Left kidney (tissue), 2 donors: ENCODE measurements around the gene MYO5A. TPM values are rescaled to one million over a fixed set of nuclear protein-coding genes. Genes with fewer than 3 reads are reported as not detected.
A peak's percentile ranks its signal among the peaks of the same experiment; 100 is the strongest.
"Not testable (repeated sequence)": the region's sequence is repeated elsewhere in the genome, so short reads cannot be mapped to it uniquely, and the experiment has no call there.

Experiments used
- DNase-seq: peaks from one replicate; pipeline ENCODE4 v3.0.0-alpha.2; 2013
- polyA plus RNA-seq: library from polyadenylated mRNA; unstranded; fragments of 120-200 nt; gene quantifications from one replicate; pipeline ENCODE4 v1.2.1, GENCODE V29; 2013; ENCODE audit not compliant: insufficient read length

MYO5A gene
- polyA plus RNA-seq, 1 donor, result 9.2 TPM

DNA sequence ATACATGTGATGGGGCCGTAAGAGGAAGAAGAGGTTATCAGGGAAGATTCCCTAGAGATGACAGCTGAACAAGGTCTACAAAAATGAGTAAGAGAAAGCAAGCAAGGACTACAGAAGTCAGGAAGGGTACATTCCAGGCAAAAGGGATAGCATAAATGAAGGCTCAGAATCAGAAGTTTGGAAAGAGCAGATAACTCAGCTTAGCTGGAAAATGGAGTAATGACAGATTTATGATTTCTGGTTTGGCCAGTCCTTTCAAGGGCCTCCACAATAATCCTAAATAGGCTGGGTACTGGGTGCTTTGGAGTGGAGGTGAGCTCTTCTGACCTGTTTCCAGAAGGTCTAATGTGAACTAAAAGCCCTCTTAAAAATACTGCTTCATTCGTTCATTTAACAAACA, 110.7 kb downstream of the MYO5A start:
- no peak for DNase-seq

DNA sequence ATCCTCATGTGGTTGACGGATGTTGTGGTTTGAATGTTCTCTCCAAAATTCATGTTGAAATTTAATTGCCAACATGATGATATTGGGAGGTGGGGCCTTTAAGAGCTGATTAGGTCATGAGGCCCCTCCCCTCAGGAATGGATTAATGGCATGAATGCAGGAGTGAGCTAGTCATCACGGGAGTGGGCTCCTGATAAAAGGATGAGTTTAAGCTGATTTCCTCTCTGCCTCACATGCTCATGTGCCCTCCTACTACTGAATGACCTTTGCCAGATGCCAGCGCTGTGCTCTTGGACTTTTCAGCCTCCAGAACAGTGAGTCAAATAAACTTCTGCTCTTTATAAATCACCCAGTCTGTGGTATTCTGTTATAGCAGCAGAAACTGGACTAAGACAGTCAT, 111.2 kb downstream of the MYO5A start:
- no peak for DNase-seq

DNA sequence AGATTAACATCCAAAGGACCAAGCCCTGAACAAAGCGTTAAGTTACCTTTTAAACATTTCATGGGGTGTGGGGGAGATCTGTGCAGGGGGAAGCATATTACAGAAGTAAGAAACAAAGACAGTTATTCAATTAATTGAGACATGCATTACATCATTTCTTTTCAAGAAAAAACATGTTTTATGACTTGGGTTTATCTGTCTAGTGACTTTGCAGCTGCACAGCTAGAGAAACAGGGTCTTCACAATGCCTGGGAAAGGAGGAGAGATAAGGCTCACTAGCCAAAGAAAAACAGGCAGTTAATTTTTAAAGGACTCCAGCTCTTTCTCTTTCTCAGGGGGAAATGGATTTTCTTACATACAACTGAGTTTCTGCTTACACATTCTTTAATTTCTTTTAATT, 112.1 kb downstream of the MYO5A start:
- DNase-seq, result not testable (repeated sequence)

DNA sequence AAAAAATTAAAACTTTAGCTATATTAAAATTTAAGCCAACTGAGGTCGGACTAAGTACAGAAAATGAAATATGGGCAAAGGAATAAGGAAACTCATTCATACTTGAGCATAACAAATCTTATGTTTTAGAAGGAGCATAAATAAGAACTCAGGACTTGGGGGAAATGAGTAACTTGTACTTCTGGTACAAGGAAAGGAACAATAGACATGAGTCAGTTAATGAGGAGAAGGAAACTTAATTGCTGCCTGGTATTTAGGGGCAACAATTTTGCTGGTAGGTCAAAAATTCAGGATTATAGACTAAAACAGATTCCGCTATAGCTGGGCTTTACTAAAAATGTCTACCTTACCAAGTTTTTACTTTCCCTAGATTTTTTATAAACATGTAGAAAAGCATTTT, 113.1 kb downstream of the MYO5A start:
- DNase-seq, result no peak

DNA sequence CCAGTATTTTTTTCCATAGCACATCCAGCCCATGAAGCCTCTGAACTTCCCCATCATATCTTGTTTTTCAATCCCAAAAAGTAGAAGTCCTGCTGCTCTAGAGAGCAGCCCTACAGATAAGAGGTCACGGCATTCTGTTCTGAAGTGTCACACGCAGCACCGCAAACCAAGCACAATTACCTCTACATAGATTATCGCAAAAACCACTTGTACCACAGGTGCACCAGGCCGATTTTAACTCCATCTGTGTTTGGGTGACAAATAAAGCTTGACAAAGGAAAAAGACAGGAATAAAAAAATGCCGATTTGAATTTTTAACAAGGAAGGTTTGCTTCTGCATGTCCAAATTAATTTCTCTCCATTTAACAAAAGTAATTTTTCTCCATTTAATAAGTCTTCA, 113.7 kb downstream of the MYO5A start:
- DNase-seq, result no peak

DNA sequence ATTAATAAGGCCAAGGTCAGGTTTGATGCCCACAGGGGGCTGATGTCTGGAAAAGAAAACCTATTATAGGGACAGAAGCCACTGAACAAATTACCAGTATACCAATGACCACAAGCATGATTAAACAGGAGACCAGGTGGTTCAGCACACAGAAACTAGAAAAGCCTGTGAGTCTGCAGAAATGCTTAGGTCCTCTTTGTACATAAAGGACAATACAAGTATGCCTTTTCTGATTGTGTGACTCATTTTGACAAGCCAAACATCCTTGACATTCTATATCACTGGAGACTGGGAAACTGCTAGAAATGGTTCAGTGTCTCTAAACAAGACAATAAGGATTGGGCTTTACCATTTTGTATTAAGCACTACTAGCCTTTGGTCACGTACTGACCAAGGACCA, 119.9 kb downstream of the MYO5A start:
- DNase-seq, result no peak

DNA sequence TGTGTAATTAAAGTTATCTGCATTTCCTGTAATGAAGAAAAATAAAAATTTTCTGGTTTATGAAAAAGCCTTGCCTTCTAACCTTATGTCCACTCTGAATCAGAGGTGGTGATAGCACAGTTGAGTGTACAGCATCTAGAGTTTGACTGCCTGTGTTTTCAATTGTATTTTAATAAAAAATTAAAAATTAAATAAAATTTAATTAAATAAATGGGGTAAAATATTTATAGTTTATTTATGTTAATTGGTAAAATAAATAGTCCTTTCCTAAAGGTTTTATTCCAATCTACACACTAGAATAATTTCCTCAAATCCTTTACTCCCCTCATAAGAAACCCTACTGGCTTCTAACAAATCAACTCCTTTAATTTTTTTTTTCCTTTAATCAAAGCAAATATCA, 121.3 kb downstream of the MYO5A start:
- no peak for DNase-seq

DNA sequence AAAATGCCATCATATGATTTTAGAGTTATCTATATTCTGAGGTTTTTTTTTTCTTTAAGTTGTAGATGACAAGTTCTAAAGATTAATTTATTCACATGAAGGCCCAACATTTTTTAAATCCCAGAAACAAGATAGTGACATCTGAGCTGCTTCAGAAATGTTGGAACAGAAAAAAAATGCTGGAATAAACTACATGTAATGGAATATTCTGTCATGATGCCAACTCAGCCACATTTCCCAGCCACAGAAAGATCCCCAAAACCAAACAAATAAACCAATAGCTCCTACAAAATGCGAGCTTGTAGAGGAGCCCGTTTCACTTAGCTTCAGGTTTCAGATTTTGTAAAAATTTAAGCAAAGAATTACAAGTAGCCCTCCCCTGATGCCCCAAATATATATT, 122.1 kb downstream of the MYO5A start:
- DNase-seq, result no peak

DNA sequence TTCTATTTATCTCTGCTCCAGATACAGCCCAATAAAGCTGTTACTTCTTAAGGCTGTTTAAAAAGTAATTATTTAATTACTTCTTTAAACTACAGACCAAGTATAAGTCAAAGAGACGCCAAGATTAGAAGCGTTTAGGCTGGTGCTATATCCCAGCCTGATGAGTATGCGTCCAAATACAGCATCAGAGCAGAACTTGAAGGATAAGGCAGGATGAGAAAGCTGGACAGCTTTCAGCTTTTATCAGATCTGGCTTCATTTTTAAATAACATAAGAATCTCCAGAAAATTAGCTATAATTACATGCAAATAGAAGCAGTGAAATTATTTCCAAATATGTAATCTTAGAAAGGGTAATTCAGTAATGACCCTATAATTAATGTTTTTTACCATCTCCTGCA, 122.8 kb downstream of the MYO5A start:
- DNase-seq, result no peak

DNA sequence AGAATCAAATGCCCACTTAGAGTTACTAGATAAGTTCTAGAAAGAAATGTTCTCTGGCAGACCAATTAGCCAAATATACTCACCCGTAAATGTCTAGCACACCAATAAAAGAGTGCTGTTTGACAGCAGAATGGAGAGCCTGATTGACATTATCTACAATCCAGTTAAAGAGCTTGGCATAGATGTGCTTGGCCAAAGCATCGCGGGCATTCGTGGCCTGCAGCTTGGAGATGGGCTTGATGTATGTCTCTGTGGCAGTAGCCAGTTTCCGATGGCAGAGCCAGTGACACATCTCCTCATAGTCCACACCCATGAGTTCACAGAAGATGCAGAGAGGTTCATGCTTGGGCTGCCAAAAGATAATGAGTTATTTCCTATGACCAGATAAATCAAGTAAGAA, 131.6 kb downstream of the MYO5A start:
- DNase-seq, result no peak

DNA sequence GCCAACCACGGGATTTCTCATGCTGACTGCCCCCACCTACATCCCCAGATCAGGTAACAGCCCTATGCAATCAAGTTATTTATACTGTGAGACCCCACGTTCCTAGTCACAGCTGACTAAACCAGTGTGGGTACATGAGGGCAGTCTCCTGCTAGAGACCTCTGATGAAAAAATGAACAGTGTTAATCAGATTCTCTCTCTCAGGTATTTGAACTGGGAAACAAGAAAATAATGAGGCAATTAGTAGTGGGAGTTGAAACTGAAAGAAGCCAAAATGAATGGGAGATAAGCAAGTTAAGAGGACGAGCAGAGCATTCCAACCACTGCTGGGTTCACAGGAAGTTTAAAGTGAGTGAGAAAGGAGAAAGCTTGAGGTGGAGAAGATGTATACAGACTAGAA, 134.6 kb downstream of the MYO5A start:
- peak; percentile 20 for DNase-seq

DNA sequence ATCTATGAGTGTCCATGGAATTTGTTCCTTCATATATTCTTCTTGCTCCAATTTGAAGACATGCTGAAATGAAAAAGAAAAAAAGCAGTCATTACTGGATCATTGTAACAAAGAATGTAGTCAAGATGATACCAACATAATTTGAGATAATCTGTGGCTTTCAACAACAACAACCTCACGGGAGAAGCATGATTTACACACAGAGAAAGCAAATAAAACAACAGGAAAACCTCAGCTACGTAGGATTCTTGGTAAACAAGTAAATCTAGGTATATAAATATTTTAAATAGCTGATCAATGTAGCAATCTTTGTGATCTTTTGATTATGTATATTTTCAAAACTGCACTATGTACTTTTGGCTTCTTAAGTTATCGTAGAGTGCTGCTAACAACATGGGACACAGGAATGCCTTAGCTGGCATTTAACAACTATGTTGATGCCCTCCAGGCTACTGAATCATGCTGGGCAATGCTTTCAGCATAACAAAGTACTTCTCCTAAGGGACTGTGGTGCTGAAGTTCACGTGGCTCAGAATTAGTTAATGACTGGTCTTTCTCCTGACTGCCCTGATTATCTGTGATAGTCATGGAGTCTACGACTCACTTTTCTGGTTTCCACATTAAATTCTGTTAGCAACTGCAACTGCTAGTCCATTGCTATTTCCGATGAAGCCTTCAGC, 136.5 kb downstream of the MYO5A start:
- no peak for DNase-seq

DNA sequence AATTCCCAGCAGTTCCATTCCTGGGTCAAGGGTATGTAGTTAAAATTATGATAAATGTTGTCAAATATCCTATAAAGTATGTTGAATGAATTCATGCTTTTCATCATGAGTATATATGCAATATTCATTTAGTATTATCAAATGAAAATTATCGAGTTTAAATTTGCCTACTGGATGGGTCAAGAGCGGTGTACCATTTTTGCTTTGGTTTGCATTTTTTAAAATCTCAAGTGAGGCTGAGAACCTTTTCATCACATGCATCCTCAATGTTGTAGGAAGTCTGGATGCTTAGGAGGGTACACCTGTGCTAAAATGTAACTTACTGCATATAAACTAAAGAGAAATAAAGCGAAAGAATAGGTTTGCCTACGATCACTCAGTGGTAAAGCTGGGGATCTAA, 137.6 kb downstream of the MYO5A start:
- no peak for DNase-seq

DNA sequence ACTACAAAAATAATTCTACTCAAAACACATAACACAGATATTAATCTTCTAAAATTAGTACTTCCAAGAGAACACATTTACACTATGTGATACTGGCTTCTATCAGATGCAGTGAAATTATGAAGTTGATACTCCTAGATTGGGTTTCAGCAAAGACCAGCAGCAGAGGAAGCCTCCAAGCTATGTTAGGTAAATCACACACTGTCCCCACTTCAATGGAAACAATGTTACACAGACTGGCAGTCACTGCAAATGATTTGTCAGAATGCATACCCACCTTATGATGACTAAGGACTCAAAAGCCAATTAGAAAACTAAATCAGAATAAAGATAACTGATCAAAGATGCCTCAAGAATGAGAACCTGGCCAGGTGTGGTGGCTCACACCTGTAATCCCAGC, 143.0 kb downstream of the MYO5A start:
- DNase-seq, result no peak

DNA sequence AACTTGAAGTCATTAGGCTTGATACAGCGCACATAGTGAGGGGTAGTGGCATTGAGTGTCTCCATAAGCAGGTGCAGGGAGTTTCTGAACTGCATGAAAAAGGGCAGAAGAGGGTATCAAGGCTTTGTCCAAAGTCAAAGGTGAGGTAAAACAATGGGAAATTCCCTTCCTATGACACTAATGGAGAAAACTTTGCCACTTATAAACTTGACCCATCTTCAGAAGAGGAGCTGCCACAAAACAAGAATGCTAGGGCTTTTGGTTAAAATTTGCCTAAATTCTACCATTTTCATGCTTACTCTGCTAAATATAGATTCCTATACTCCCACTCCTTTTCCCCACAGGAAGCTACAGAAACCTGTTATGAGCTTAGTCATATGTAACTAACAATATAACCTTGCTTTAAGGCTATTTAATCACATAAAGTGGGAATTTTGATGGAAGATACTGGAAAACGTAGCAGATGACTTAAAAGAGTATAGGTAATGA, 145.5 kb downstream of the MYO5A start:
- DNase-seq, result no peak

DNA sequence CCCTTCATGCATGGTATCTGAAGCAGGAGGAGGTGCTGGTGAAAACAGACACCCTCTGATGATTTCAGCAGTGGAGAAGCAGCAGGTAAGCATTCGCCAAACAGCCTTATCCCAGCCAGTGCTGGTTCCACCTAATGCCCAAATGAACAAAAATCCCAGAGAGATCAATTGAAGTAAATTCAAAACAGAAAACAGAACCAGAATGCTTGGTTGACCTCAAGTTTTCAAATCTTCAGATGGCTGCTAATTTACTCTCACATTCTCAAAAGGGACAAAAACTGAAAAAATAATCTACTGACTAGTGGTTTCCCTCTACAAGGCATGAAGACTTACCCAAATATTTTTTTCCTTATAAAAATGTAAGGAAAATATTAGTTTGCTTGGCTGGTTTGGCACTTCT, 146.0 kb downstream of the MYO5A start:
- DNase-seq, result no peak

DNA sequence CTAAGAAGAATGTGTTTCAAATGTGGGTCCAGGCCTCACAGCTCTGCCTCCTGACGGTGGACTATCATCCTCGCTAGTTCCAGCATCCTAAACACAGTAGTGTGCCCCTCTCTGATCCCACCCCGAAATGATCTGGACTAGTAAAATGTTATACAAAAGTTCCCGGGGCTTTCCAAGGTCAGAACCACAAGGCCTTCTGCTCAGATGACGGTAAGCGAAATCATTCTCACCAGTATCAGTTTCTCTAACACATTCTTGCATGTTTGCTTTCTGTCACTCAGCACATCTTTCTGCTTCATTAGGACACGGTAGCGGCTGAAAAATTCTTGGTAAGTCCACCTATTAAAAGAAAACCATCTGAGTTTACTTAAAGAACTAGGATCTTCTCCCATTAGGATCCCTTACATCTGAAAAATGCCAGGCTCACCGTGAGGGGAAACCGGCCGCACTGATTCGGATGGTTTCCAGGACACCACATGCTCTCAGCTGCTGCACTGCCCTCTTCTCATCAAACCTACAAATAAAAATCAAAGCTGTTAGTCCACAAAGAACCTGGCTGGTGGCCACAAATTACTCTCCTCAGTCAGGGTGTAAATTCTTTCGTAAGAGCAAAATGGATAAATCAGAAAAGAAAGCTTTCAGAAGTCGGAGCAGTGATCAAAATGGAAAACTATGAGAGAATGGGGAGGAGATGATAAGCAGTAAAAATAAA, 149.1 kb downstream of the MYO5A start:
- no peak for DNase-seq

DNA sequence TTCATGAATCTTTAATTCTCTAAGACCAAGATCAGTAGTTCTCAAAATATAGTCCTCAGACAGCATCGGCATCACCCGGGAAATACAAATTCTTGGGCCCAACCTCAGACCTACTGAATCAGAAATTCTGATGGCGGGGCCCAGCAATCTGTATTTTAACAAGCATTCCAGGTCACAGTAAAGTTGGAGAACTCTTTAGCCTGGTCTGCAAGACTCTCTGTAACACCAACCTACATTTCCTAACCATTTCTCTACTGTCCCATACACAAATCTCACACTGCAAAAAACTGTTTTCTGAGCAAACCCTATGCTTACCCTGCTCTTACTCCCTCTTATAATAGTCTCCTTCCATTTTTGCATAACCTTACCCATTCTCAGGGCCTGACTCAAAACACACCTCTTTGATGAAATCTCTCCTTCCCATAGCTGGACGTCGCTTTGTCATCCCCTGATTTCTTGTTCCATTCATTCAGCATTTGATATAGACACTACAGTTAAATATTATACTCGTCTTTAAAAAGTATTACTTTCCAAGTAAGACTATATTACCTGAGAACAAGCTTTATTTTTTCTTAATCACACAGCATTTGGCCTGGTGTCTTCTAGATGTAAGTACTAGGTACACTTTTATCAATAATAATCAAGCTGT, 149.8 kb downstream of the MYO5A start:
- no peak for DNase-seq

DNA sequence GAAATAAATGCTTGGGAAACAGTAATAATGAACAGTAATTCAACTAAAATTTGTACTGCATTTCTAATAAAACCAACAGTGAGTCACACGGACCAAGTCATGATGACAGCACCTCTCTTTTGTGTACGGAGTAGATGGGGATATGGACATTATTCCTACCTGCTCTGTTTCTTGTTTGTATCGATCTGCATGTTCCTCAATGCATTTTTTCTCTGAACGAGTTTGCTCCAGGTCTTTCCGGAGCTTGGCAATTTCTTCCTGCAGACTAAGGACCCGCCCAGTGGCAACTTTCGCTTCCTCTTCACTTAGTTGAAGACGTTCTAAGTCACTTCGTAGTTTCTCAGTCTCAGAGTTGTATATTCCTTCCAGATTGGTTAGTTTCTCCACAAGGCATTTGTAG, 158.7 kb downstream of the MYO5A start:
- DNase-seq, result no peak

DNA sequence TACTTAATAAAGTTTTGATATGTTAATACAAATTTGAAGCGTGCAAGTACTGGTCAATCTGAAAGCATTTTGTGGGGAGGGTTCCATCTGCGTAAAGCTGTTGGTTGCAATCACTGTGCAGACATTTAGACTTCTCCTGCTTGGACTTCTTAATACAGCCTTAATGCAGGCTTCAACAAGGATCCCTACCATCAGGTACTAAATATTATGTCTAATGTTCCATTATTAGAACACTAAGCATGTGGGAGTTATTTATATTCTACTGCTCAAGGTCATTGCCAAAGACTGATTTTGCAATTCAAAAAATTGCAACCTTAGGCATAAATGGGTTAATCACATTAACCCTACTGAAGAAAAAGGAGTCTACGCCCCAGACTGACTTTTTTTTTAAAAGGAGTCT, 159.2 kb downstream of the MYO5A start:
- no peak for DNase-seq

DNA sequence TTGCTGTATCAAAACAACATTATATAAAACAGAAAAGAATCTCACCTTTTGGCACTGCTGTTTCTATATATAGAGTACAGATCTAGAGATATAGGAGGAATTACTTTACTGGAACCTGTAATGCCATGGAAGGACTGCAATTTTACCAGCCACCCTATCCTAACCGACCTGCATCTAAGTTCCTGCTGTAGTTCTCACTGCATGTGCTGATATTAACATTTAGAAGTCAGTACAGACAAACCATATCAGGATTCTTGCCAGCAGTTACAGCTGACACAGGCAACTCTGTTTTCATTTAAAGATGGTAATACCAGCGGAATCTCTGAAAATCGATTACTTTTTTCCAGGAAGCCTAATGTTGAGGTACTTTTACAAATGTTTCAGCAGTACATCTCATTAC, 159.7 kb downstream of the MYO5A start:
- no peak for DNase-seq

DNA sequence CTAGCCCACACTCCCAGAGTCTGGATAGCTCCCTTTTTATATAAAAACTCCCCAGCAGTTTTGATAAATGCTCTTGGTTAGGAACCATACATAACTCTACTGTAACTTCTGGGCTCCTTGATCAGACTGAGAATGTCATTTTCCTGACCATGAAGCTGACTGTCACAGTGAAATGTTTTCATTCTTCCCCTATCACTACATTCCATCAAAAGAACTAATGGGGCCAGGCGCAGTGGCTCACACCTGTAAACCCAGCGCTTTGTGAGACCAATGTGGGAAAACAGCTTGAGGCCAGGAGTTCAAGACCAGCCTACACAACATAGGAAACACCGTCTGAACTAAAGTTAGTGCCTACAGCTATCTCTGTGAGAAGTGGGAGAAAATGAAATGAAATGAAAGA, 160.3 kb downstream of the MYO5A start:
- DNase-seq, result no peak

DNA sequence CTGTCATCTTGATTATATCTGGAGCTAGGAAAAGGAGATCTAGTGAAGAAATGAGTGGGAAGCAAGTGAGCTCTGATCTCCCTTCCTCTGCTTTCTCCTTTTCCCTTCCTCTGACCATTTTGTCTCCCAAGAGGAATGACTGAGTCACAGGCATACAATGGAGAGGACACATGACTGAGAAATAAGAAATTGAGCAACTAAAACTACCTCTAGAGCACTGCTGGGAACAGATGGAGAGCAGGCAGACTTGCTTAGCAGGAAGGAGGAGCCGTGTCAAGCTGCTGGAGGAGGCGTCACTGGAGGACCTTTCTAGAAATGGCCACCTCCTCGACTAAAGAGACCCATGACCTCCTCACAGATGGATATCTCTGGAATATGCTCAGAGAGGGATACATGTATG, 166.2 kb downstream of the MYO5A start:
- DNase-seq, result no peak
